Keratinocyte (primary cell): Measurements from ENCODE around the gene NFYC. TPM values are rescaled to one million over a fixed set of nuclear protein-coding genes. Genes with fewer than 3 reads are reported as not detected.

Experiments used
- DNase-seq: peaks from one replicate; pipeline ENCODE4 v3.0.0-alpha.2; 2011; ENCODE audit warnings: low read depth, missing footprints, low spot score
- FAIRE-seq: peaks from 2 replicates; lab custom pipeline; 2011; peaks lifted over from hg19 to GRCh38; lab: Jason Lieb, UNC
- H2AFZ ChIP-seq: 2 replicates; pipeline ENCODE4 v1.6.0; 2012; ENCODE audit warnings: low read length, control low read depth, inconsistent platforms; ENCODE audit not compliant: control insufficient read depth
- H3K27ac ChIP-seq: 2 replicates; pipeline ENCODE4 v1.5.1; 2011; ENCODE audit warnings: low read length; ENCODE audit not compliant: control insufficient read depth, insufficient read depth
- H3K27me3 ChIP-seq: 3 replicates; pipeline ENCODE4 v1.6.0; 2011; ENCODE audit warnings: low read length; ENCODE audit not compliant: control insufficient read depth, insufficient read depth; ENCODE audit errors: extremely low read depth
- H3K36me3 ChIP-seq, 2 experiments: 2 replicates in 1 of 2; 3 replicates in 1 of 2; pipeline ENCODE4 v1.5.1; 2011; ENCODE audit warnings: low read length in 2 of 2, mild to moderate bottlenecking in 1 of 2; ENCODE audit not compliant: control insufficient read depth in 2 of 2, insufficient read depth in 2 of 2; ENCODE audit errors: extremely low read depth in 1 of 2
- H3K4me1 ChIP-seq: 3 replicates; pipeline ENCODE4 v1.5.1; 2011; ENCODE audit warnings: low read length; ENCODE audit not compliant: control insufficient read depth, insufficient read depth; ENCODE audit errors: extremely low read depth
- H3K4me2 ChIP-seq: 3 replicates; pipeline ENCODE4 v1.6.0; 2011; ENCODE audit warnings: low read depth, low read length; ENCODE audit not compliant: control insufficient read depth, insufficient read depth; ENCODE audit errors: extremely low read depth
- H3K4me3 ChIP-seq, 3 experiments: fragments of 200-600 bp in 1 of 3; sonication (generic) in 1 of 3; 2 replicates in 2 of 3; 3 replicates in 1 of 3; pipeline ENCODE4 v1.5.1; 2011 to 2016; ENCODE audit warnings: low read length in 3 of 3, mild to moderate bottlenecking in 3 of 3, control low read depth in 2 of 3, inconsistent platforms in 1 of 3, low read depth in 1 of 3, mixed read lengths in 1 of 3, mixed run types in 1 of 3, moderate library complexity in 1 of 3; ENCODE audit not compliant: control insufficient read depth in 2 of 3, insufficient read depth in 2 of 3; ENCODE audit errors: extremely low read depth in 1 of 3
- H3K79me2 ChIP-seq: 2 replicates; pipeline ENCODE4 v1.6.0; 2012; ENCODE audit warnings: low read length; ENCODE audit not compliant: control insufficient read depth, insufficient read depth
- H3K9ac ChIP-seq: 3 replicates; pipeline ENCODE4 v1.6.0; 2011; ENCODE audit warnings: low read length; ENCODE audit not compliant: control insufficient read depth, insufficient read depth; ENCODE audit errors: extremely low read depth
- H3K9me1 ChIP-seq: 3 replicates; pipeline ENCODE4 v1.6.0; 2011; ENCODE audit warnings: low read length; ENCODE audit not compliant: control insufficient read depth, insufficient read depth; ENCODE audit errors: extremely low read depth
- H3K9me3 ChIP-seq: 2 replicates; pipeline ENCODE4 v1.5.1; 2012; ENCODE audit warnings: low read depth, low read length; ENCODE audit not compliant: control insufficient read depth
- H4K20me1 ChIP-seq: 3 replicates; pipeline ENCODE4 v1.6.0; 2011; ENCODE audit warnings: low read length; ENCODE audit not compliant: control insufficient read depth, insufficient read depth; ENCODE audit errors: extremely low read depth
- EZH2 ChIP-seq: IDR thresholded peaks from one replicate; pipeline ENCODE4 v1.6.1; 2012; ENCODE audit warnings: inconsistent platforms, mild to moderate bottlenecking, low read length, moderate library complexity
- dilution Hi-C: fragments of 300-500 bp; cut with MboI; formaldehyde crosslinking; loops from one replicate; pipeline ENCODE4 v1.7.0; 2020; ENCODE audit warnings: low sequenced_read_pairs; ENCODE audit not compliant: extremely low pct_ligation_motif_present
- polyA plus RNA-seq, 5 experiments: library from polyadenylated mRNA; depleted of rRNA in 3 of 5; stranded (reverse) in 3 of 5; stranded (forward) in 1 of 5; unstranded in 1 of 5; fragments of >200 nt; gene quantifications; 1 replicate in 1 of 5; 2 replicates in 3 of 5; 3 replicates in 1 of 5; pipeline versions ENCODE4 v1.2.1 to v1.2.3, GENCODE V29; 2011 to 2012; ENCODE audit warnings: missing spikeins in 2 of 5, low read depth in 1 of 5, low replicate concordance in 1 of 5
- TF ChIP-seq, protein P1 (sequence below), 3 experiments: IDR thresholded peaks in 1 of 3; conservative IDR thresholded peaks in 1 of 3; optimal IDR thresholded peaks in 1 of 3; 2 replicates in 2 of 3; 3 replicates in 1 of 3; pipeline versions ENCODE3 to v1.5.1; 2011; ENCODE audit warnings: low read length in 3 of 3, mild to moderate bottlenecking in 3 of 3, moderate library complexity in 2 of 3, control low read depth in 1 of 3, inconsistent platforms in 1 of 3; ENCODE audit not compliant: insufficient read depth in 2 of 3; ENCODE audit errors: extremely low read depth in 1 of 3

Gene NFYC
- polyA plus RNA-seq, 1 donor (not counting 4 experiments of a cell fraction or from before 2014, with no cell fraction given) = 32.4 TPM

DNA sequence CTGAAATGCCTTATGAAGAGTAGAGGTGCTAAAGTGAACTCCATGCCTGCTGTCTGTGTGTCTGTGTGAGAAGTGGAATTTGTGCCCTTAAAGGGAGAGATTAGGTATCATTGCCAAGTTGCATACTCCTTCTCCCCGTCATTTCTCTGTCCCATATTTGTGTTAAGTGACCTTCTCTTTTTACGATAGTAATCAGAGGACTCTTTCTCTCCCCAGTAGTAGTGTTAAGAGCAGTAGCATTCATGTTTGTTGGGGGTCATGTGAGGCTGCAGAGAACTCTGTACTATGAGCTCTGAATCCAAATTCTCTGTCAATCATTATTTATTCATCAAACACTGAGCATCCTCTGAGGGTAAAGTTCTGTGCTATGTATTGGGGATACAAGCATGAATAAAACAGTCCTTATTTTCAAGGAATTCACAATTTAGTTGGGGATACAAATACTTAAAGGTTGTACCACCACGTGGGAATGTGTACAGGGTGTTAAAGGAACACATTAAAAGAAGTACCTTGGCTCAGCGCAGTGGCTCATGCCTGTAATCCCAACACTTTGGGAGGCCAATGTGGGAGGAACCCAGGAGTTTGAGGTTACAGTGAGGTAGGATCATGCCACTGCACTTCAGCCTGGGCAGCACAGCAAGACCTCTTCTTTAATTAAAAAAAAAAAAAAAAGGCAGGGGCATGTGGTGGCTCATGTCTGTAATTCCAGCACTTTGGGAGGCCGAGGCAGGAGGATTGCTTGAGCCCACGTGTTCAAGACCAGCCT is 67.3 kb downstream of the NFYC start:
- Histone ChIP-seq H3K4me1 (no peaks in the 10 kb centered on the region), H2AFZ (no peak overlapping the region), H3K36me3 (peaks cover 36 to 52% of the 10 kb centered on the region in 2 experiments), H4K20me1 (no peaks in the 10 kb centered on the region), H3K9me3 (no peaks in the 10 kb centered on the region), H3K9me1 (no peaks in the 10 kb centered on the region), H3K27ac (no peak overlapping the region), H3K4me2 (no peak overlapping the region), H3K79me2 (no peaks in the 10 kb centered on the region), H3K9ac (no peak overlapping the region), H3K27me3 (no peaks in the 10 kb centered on the region), H3K4me3 (no peak overlapping the region)
- no peak for DNase-seq
- TF ChIP-seq, protein P1, sequence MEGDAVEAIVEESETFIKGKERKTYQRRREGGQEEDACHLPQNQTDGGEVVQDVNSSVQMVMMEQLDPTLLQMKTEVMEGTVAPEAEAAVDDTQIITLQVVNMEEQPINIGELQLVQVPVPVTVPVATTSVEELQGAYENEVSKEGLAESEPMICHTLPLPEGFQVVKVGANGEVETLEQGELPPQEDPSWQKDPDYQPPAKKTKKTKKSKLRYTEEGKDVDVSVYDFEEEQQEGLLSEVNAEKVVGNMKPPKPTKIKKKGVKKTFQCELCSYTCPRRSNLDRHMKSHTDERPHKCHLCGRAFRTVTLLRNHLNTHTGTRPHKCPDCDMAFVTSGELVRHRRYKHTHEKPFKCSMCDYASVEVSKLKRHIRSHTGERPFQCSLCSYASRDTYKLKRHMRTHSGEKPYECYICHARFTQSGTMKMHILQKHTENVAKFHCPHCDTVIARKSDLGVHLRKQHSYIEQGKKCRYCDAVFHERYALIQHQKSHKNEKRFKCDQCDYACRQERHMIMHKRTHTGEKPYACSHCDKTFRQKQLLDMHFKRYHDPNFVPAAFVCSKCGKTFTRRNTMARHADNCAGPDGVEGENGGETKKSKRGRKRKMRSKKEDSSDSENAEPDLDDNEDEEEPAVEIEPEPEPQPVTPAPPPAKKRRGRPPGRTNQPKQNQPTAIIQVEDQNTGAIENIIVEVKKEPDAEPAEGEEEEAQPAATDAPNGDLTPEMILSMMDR (optimal IDR thresholded peaks at IDR 0.05 in 1 of 3, IDR thresholded peaks at IDR 0.05 in 1 of 3, conservative IDR thresholded peaks at IDR 0.05 in 1 of 3; ENCODE audit: extremely low read depth in 1 of 3, insufficient read depth in 2 of 3, low read length in 3 of 3) = no peak
- TF ChIP-seq EZH2 = no peak
- no peak for FAIRE-seq
- dilution Hi-C loops = no loop called here

GRCh38 chr1:40760984-40761383 is 69.5 kb downstream of the NFYC start:
- H4K20me1 ChIP-seq = no peaks in the 10 kb centered on the region
- H3K4me2 ChIP-seq = no peak overlapping the region
- H3K79me2 ChIP-seq = no peaks in the 10 kb centered on the region
- FAIRE-seq (no peak), DNase-seq (no peak)
- H3K36me3 ChIP-seq = peaks cover 35 to 51% of the 10 kb centered on the region in 2 experiments
- H3K9me1 ChIP-seq = no peaks in the 10 kb centered on the region
- H3K27ac ChIP-seq = no peak overlapping the region
- no peak overlapping the region for H3K4me3 ChIP-seq
- H3K9ac ChIP-seq = no peak overlapping the region
- H2AFZ ChIP-seq = no peak overlapping the region
- dilution Hi-C loops = no loop called here
- TF ChIP-seq, protein P1 (optimal IDR thresholded peaks at IDR 0.05 in 1 of 3, IDR thresholded peaks at IDR 0.05 in 1 of 3, conservative IDR thresholded peaks at IDR 0.05 in 1 of 3; ENCODE audit: extremely low read depth in 1 of 3, insufficient read depth in 2 of 3, low read length in 3 of 3) = no peak
- TF ChIP-seq EZH2 = no peak
- H3K27me3 ChIP-seq = no peaks in the 10 kb centered on the region
- no peaks in the 10 kb centered on the region for H3K9me3 ChIP-seq
- H3K4me1 ChIP-seq = no peaks in the 10 kb centered on the region
